Activated CD4-positive, alpha-beta T cell treated with anti-CD3 and anti-CD28 coated beads, Interleukin-2, amount 50 U/mL, for 4 hours (primary cell): Measurements from ENCODE around the gene MTUS2.

Experiments used
- DNase-seq, 2 experiments: peaks; one replicate each; pipeline ENCODE4 v3.0.0-alpha.2; 2020

MTUS2 gene

GRCh38 chr13:29428310-29429181 lies 608.4 kb downstream of the MTUS2 start:
- no peak for DNase-seq

DNA sequence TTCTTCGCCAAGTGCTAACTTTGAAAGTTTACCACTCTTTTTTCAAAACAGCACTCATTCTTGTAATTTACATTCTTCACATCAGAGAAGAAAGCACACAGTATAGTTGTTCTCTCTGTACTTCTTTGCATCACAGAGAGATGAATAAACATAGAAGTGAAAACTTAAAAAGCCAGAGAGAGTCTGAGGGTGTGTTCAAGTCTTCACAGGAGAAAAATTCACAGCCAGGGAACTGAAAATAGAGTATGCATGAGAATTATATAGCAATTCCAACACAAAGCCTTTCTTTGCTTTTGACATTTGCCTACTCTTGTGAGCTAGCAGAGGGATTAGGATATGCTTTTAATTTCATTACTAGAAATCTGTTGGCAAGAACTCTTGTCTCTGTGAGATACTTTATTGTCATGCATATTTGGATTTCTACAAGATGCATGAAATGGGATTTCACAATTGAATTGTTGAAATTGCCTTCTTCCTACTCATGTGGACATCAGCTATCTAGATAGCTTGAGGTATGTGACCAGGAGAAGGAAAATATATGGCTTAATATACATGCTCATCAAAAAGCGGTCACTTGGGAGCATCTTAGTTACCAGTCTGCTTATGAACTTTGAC lies 609.3 kb downstream of the MTUS2 start:
- no peak for DNase-seq

GRCh38 chr13:29434217-29434945 lies 614.2 kb downstream of the MTUS2 start:
- no peak for DNase-seq

DNA sequence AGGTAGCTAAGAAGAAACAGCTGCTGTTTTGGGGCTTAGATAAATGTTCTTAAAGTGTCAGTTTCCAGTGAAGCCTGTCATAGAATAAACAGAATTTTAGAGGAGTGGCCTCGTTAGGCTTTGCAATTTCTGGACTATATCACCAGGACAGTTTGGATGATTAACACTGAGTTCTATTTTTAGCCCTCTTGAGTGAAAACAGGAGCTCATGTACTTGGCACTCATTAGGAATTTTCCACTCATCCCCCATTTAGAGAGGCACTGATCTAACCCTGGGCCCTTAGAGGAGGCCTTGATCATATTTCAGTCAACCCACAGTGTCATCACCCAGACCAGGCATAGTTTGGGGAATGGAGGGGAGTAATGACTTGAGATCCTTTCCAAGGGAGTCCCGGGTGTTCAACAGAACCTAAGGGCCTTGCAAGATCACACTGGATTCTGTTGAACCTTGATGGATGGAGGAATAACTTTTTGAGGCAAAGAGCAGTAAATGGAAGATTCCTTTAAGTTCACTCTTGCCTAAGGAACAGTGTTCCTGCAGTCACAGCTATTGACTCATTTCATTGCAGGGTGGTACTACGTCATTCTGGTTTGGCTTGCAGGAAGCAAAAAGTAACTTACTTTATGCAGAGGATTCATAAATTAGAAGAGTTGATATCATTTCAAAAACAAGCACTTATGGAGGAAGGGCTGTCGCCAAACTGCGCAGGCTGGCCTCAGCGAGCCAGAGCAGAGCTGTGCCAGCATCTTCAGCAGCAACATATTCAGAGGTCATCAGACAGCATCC lies 615.2 kb downstream of the MTUS2 start:
- no peak for DNase-seq

DNA sequence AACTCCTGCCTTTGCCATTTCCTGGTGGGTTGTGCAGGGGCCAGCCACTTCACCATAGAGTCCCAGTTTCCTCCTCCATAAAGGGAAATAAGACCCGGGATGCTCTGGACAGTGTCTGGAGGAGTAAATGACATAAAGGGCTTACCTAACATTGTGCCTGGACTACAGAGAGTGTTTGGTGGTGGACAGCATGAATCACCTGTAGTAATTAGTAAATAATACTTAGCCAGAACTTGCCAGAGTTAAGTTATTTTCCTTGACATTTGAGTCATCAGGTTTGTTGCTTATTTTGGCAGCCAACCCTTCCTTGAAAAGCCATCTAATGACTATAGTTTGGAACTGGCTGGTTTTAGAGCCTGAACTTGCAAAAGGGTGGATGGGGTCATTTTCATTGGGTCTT lies 616.2 kb downstream of the MTUS2 start:
- DNase-seq, result no peak

GRCh38 chr13:29436721-29437280 lies 616.7 kb downstream of the MTUS2 start:
- no peak for DNase-seq

DNA sequence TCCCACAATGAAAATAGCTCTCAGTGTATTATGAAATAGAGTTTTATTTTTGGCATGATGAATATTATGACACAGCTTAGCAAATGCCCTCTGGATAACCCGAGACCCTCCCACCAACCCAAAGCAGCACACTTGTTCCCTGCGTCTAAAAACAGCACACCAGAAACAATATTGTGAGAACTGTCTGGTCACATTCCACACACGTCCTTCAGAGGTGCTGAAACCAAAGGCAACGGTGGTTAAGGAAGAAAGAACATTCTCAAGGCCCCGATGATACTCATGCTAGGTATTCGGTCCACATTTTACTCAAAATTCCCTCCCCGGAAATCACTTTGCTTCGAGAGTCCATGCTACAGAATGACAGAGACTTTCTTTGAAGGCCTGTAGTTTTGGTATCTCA lies 618.6 kb downstream of the MTUS2 start:
- DNase-seq, result no peak

GRCh38 chr13:29439601-29440388 lies 619.7 kb downstream of the MTUS2 start:
- DNase-seq, result no peak

GRCh38 chr13:29441306-29441705 lies 621.2 kb downstream of the MTUS2 start:
- no peak for DNase-seq

- no peak for DNase-seq
Measured at GRCh38 chr13:29446016-29446415, 625.9 kb downstream of the MTUS2 start.

DNA sequence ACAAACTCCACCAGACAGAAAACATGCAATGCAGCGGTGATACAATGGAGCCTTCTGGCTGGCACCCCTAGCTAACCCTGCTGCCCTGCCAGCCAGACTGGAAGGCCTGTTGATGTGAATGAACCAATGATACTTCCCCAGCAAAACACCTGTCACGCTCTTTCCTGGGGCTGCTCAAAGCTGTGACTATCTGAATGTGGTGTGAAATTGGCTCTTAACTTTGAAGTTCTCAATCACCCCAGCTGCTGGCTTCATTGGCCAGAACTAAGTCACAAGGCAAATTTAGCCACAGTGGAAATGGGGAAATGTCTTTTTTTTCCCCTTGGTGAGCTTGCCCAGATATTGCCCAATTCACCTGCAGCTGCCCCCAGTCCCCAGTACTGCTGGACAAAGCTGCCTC lies 628.0 kb downstream of the MTUS2 start:
- DNase-seq, result no peak

GRCh38 chr13:29449726-29450125 lies 629.6 kb downstream of the MTUS2 start:
- no peak for DNase-seq

- no peak for DNase-seq
Measured at GRCh38 chr13:29451976-29452375, 631.8 kb downstream of the MTUS2 start.

DNA sequence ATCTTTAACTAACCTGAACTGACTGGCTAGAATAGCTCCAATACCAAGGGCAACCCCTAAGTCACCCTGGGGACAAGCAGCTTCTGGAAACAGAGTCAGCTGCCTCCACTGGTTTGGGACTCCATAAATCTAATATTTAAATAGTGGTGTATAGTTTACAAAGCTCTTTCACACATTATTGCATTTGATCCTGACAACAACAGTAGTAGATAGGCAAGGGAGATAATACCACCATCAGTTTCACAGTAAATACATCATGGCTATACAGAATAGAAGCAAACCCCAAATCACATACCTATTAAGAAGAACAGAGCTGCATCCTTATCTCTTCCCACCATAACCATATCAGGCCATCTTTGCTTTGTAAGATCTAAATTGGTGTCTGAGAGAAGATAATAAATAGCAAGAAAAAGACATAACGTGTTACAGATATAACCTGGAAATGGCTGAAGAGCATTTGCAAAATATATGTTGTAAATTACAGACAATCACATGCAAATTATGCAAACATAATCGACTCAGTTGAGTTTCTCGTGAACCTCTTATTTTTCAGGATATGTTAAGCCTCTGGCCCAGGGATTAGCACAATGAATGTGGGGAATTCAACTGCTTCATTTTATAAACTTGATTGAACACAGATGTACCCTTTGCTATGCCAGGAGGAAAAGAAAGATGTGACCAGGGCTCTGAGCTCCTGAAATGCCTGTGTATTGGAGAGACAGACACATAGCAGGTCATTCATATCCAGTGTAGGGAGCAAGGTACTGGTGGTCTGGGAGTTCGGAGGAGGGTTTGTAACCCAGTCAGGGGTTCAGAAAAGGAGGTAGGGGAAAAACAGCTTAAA lies 632.9 kb downstream of the MTUS2 start:
- DNase-seq, result no peak

GRCh38 chr13:29453617-29454011 lies 633.5 kb downstream of the MTUS2 start:
- no peak for DNase-seq

- no peak for DNase-seq
Measured at GRCh38 chr13:29454931-29455481, 634.9 kb downstream of the MTUS2 start.

- no peak for DNase-seq
Measured at GRCh38 chr13:29456419-29456818, 636.3 kb downstream of the MTUS2 start.

GRCh38 chr13:29457299-29457698 lies 637.2 kb downstream of the MTUS2 start:
- DNase-seq, result no peak

- no peak for DNase-seq
Measured at GRCh38 chr13:29458419-29458818, 638.3 kb downstream of the MTUS2 start.

- DNase-seq, result no peak
Measured at GRCh38 chr13:29459813-29460355, 639.7 kb downstream of the MTUS2 start.
